Natural killer cell (primary cell): Measurements from ENCODE around the gene ELMO1. TPM values are rescaled to one million over a fixed set of nuclear protein-coding genes. Genes with fewer than 3 reads are reported as not detected.

Experiments used
- ATAC-seq, 3 donors: fragments of 150-1000 bp in 2 of 3; fragments of 200-7000 bp in 1 of 3; cut with Tn5 transposase; 1 replicate in 1 of 3; 2 replicates in 2 of 3; pipeline ENCODE4 v1.10.0; 2021; ENCODE audit warnings: mild to moderate bottlenecking in 2 of 3, moderate library complexity in 2 of 3
- DNase-seq, 2 donors: peaks; one replicate each; pipeline versions ENCODE4 v3.0.0 to v3.0.0-alpha.2; 2013 to 2021; ENCODE audit warnings: mixed read lengths in 1 of 2
- H3K27ac ChIP-seq: one replicate; pipeline ENCODE4 v1.5.1; 2013; ENCODE audit warnings: mild to moderate bottlenecking, low read length
- H3K27me3 ChIP-seq: one replicate; pipeline ENCODE4 v1.6.1; 2013; ENCODE audit warnings: low read length; ENCODE audit not compliant: control insufficient read depth, insufficient read depth
- H3K36me3 ChIP-seq: one replicate; pipeline ENCODE4 v1.6.1; 2013; ENCODE audit warnings: low read length; ENCODE audit not compliant: control insufficient read depth, insufficient read depth
- H3K4me1 ChIP-seq: one replicate; pipeline ENCODE4 v1.6.1; 2013; ENCODE audit warnings: low read length; ENCODE audit not compliant: control insufficient read depth, insufficient read depth
- H3K4me3 ChIP-seq: one replicate; pipeline ENCODE4 v1.5.1; 2013; ENCODE audit warnings: low read length
- H3K9me3 ChIP-seq: one replicate; pipeline ENCODE4 v1.6.1; 2013; ENCODE audit warnings: low read length; ENCODE audit not compliant: control insufficient read depth, insufficient read depth
- H3K27ac Mint-ChIP-seq, 2 donors: one replicate each; pipeline ENCODE4 v1.8.0; 2022; ENCODE audit warnings: mild to moderate bottlenecking in 2 of 2, mixed read lengths in 2 of 2, moderate library complexity in 1 of 2
- H3K27me3 Mint-ChIP-seq, 2 donors: one replicate each; pipeline ENCODE4 v1.8.0; 2022; ENCODE audit warnings: low read depth in 2 of 2, mixed read lengths in 2 of 2
- H3K36me3 Mint-ChIP-seq: one replicate; pipeline ENCODE4 v1.8.0; 2022; ENCODE audit warnings: mixed read lengths
- H3K4me1 Mint-ChIP-seq, 2 donors: one replicate each; pipeline ENCODE4 v1.8.0; 2022; ENCODE audit warnings: mixed read lengths in 2 of 2
- H3K4me3 Mint-ChIP-seq: one replicate; pipeline ENCODE4 v1.8.0; 2022; ENCODE audit warnings: mild to moderate bottlenecking, moderate library complexity, mixed read lengths
- H3K9me3 Mint-ChIP-seq, 2 donors: one replicate each; pipeline ENCODE4 v1.8.0; 2022; ENCODE audit warnings: mixed read lengths in 2 of 2
- CTCF ChIP-seq: fragments of 200-600 bp; IDR thresholded peaks from one replicate; pipeline ENCODE4 v1.8.0; 2022; ENCODE audit warnings: antibody characterized with exemption
- WGBS: methylation state at CpG from one replicate; pipeline ENCODE4 v1.1.7; 2013; ENCODE audit warnings: missing lambda C conversion rate; ENCODE audit not compliant: insufficient coverage; 5-methylcytosine and 5-hydroxymethylcytosine counted together
- intact Hi-C: fragments of 100-400 bp; cut with micrococcal nuclease; formaldehyde crosslinking; loops from one replicate; pipeline ENCODE4 v1.14.2; 2022
- total RNA-seq, 4 donors: library from RNA; stranded (reverse); fragments of 120-200 nt in 1 of 4; gene quantifications; one replicate each; pipeline versions ENCODE4 v1.2.3 to v1.2.4, GENCODE V29; 2013 to 2022

The ELMO1 gene
- total RNA-seq, 3 donors from 2014 or later (not counting 1 experiment from before 2014, with no cell fraction given) = 127 to 147 (median 130) TPM

DNA sequence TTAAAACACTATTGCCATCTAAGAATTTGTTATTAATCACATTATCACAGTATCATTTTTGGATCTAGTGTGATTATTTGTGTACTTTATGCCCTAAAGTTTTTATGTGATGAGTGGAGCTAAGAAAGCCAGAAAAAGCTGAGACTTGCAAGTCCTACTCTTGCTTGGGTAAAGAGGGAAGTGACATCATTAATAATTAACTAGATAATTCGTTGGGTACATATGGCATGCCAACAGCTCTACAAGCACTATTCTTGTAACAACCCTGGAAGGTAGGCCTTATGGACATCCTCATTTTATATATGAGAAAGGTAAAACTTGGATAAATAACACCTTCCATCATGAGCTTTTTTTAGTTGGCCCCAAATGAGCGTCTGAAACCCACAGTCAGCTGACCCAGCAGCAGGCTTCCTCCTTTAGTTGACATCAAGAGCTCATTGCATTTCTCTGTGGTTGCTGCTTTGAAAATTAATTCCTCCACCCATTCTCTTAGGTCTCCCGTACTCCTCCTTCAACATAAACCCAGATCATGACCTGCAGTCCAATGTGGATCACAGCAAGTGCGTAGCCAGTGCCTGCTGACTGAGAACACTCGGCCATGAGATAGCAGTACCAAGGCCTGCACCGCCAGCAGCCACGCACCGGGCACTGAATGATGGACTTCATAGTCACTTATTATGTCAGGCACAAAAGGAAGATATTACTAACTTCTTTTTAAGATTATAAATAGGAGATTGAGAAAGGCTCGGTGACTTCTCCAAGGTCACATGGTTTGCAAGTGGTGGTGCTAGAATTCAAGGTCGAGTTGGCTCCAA, 432.4 kb downstream of the ELMO1 start:
- Histone ChIP-seq H3K4me1 (peaks cover 5% of the 10 kb centered on the region), H3K36me3 (peaks cover 16% of the 10 kb centered on the region), H3K27ac (no peak overlapping the region), H3K4me3 (no peak overlapping the region), H3K9me3 (no peaks in the 10 kb centered on the region), H3K27me3 (no peaks in the 10 kb centered on the region)
- H3K27me3 Mint-ChIP-seq = no peaks in the 10 kb centered on the region
- ATAC-seq (no peak), DNase-seq (no peak)
- intact Hi-C loops = no loop called here
- H3K36me3 Mint-ChIP-seq = no peaks in the 10 kb centered on the region
- H3K27ac Mint-ChIP-seq = peak overlapping the region in 1 of 2 donors; percentile 30
- 78% methylated on average over 9 of the region's 10 CpGs for WGBS
- peaks cover 23 to 34% of the 10 kb centered on the region in 2 donors for H3K4me1 Mint-ChIP-seq
- no peak for TF ChIP-seq CTCF
- no peaks in the 10 kb centered on the region for H3K9me3 Mint-ChIP-seq
- no peak overlapping the region for H3K4me3 Mint-ChIP-seq

DNA sequence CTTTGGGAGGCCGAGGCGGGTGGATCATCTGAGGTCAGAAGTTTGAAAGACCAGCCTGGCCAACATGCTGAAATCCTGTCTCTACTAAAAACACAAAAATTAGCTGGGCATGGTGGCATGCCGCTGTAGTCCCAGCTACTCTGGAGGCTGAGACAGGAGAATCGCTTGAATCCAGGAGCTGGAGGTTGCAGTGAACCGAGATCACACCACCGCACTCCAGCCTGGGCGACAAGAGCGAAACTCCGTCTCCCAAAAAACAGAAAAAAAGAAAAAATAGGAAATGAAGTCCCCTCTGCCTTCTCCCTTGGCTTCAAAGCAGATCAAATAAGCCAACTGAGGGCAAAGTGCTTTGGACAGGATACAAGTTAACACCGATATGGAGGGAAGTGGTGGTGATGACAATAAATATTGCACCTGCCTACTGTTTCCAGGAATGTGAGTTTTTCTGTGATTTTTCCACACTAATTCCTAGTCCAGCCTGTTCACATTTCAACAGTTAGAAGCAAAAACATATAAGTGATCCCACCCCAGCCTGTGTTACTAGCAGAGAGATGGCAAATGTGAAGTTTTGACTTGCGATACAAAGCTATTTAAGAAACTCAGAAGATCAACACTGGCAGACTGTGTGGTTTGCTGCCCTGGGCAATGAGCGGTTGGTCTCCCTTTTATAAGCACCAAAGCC, 433.2 kb downstream of the ELMO1 start:
- Mint-ChIP-seq H3K4me3 (no peak overlapping the region), H3K9me3 (no peaks in the 10 kb centered on the region), H3K27ac (no peak overlapping the region), H3K4me1 (peaks cover 29 to 31% of the 10 kb centered on the region in 2 donors), H3K27me3 (no peaks in the 10 kb centered on the region), H3K36me3 (no peaks in the 10 kb centered on the region)
- intact Hi-C loops = no loop called here
- no peak for TF ChIP-seq CTCF
- ATAC-seq (no peak), DNase-seq (no peak)
- Histone ChIP-seq H3K4me1 (peaks cover 5% of the 10 kb centered on the region), H3K27ac (no peak overlapping the region), H3K9me3 (no peaks in the 10 kb centered on the region), H3K36me3 (peaks cover 20% of the 10 kb centered on the region), H3K4me3 (no peak overlapping the region), H3K27me3 (no peaks in the 10 kb centered on the region)
- 97% methylated on average over 12 of the region's 12 CpGs for WGBS

DNA sequence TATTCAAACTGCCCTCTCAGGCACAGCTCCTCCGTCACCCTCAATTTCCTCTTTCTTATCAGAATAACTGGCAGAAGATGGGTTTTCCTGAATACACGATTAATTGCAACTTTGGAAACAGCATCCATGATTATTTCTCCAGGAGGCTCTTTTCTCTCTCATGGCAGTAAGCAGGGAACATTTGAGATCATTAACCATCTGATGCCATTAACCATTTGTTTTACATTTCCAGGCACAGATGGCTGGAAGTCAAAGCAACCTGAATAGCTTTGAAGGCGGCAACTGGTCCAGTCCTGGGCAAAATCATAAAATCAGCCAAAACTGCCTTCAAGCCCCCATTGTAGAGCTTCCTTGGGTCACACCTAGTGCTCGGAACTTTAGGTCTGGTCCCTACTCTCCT, 434.9 kb downstream of the ELMO1 start:
- peaks cover 27 to 37% of the 10 kb centered on the region in 2 donors for H3K4me1 Mint-ChIP-seq
- 84% methylated on average over 4 of the region's 4 CpGs for WGBS
- Histone ChIP-seq H3K4me3 (no peak overlapping the region), H3K4me1 (peaks cover 5% of the 10 kb centered on the region), H3K27ac (no peak overlapping the region), H3K36me3 (peaks cover 24% of the 10 kb centered on the region), H3K27me3 (no peaks in the 10 kb centered on the region), H3K9me3 (no peaks in the 10 kb centered on the region)
- ATAC-seq = no peak
- intact Hi-C loops = no loop called here
- TF ChIP-seq CTCF = no peak
- DNase-seq = no peak
- no peaks in the 10 kb centered on the region for H3K27me3 Mint-ChIP-seq
- H3K4me3 Mint-ChIP-seq = no peak overlapping the region
- peak overlapping the region in 1 of 2 donors; percentile 41 for H3K27ac Mint-ChIP-seq
- H3K36me3 Mint-ChIP-seq = no peaks in the 10 kb centered on the region
- H3K9me3 Mint-ChIP-seq = no peaks in the 10 kb centered on the region
